HG02973 (cell line): ENCODE measurements around the gene TRERF1.
"Not testable (repeated sequence)": the region's sequence is repeated elsewhere in the genome, so short reads cannot be mapped to it uniquely, and the experiment has no call there.

Source experiments
- ATAC-seq: cut with Tn5 transposase; IDR thresholded peaks from one replicate; pipeline ENCODE4 v1.9.1; 2021; ENCODE audit warnings: moderate library complexity; ENCODE audit not compliant: unreplicated experiment

Gene TRERF1

DNA sequence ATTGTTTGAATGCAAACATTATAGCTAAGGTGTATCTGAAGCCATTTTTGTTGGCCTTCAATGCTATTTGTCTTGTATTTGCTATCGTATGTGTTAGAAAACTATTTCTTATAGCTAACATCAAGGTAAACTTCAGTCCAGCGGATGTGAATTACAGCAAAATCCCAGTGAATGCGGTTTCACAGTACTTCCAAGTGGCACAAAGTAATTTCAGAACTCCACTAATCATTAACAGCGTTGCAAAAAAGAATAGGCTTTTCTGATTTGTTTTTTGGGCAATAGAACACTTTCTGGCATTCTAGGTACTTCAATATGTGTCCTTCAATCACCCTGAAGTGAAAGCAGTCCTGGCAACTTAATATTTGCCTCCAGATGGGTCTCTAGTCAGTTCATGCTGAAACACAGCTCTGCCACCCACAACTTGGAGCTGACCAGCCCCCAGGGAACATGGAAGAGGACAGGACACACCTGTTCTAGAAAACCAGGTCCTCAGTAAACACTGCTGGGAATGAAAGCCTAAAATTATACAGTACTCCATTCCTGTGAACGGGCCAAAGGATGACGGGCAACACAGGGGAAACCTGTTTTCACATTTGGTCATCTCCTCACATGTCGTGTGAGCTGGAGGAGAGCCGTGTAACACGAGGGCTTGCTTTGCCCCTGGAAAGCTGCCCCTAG is 224.4 kb downstream of the TRERF1 start:
- ATAC-seq = no peak

GRCh38 chr6:42226645-42227143 is 225.0 kb downstream of the TRERF1 start:
- ATAC-seq = no peak

- ATAC-seq = no peak
These were observed 225.5 kb downstream of the TRERF1 start for GRCh38 chr6:42226161-42226611.

DNA sequence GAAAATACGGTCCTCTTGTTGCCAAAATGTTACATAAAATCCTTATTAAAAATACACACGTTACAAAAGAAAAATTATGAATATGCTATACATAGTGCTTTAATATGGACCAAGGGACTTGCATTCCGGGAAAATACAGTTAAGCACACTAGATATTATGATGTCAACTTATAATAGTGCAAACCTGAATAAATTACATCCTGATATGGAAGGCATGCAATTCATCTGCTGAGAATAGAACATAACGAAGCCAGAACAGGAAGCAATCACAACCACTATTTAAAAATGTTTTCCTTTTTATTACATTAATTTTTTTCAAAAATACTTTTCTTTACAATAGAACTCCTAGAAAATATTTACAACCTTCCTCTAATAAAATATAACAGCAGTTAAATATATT is 226.3 kb downstream of the TRERF1 start:
- no peak for ATAC-seq

DNA sequence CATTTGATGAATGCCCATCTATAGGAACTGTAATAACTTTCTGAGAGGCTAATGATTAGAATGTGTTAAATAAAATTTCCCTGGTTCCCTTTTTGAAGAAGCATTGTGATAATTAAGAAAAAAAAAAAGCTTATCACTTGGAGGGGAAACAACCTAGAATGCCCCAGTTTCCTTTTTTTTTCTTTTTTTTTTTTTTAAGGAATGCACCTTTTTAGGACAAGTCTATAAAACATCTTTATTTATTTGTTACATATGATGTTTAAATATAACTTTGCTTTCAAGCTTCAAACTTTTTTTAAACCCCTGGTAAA is 226.7 kb downstream of the TRERF1 start:
- ATAC-seq = no peak

DNA sequence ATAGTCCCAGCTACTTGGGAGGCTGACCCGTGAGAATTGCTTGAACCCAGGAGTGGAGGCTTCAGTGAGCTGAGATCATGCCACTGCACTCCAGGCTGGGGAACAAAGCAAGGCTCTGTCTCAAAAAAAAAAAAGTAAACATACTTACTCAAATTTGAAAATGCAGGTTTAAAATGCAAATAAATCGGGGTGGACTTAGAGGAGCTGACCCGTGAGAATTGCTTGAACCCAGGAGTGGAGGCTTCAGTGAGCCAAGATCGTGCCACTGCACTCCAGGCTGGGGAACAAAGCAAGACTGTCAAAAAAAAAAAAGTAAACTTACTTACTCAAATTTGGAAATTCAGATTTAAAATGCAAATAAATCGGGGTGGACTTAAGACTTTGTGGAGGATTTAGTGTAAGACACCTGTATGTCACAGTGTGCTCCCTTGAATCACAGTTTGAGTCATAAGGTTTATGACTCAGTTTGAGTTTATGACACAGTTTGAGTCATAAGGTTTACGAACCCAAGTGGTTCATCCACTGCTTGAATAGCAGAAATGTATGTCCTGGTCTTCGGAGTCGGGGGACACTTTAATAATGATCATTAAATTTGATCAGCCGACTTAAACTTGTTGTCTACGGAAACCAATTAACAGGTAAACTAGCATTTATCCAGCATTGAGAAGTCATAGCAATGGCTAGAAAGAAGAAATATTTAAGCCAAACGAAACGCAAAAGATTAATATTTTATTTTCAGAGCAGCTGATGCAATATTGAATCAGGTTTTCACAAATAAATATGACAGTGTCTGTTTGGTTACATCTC is 227.3 kb downstream of the TRERF1 start:
- peak; percentile 86 for ATAC-seq

DNA sequence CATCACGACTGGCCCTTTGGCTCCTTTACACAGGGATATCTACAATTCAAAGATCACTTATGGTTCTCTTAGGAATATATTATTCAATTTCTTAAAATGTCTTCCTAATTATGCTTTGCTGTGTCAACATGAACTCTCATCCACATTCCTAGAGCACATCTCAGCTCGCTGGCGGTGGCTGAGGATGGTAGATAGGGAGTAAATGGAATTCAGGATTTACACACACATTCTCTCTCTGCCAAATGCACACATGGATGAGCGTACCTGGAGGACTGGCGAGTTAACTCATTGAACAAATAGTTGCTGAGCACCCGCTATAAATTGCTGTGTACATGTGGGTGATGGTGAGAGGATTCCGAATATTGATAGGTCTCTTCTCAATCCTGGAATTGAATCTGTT is 229.3 kb downstream of the TRERF1 start:
- no peak for ATAC-seq

DNA sequence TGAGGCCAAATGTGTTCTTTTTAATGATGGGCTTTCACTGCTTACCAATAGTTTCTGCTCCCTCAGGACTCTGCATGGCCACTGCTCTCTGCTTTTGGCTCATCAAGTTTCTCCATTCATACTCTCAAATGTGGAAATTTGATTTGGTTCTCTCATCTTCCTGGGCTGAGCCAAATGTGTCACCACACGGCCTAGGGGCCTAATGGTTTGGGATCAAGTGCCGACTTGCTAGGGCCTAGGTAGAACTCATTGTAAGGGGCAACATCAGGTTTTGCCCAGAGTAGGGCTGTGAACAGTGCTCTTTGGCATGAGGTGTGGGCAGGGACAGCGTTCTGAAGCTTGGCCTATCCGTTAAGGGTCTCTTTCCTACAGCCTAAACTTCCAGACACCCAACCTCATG is 230.2 kb downstream of the TRERF1 start:
- no peak for ATAC-seq

- ATAC-seq = no peak
These were observed 230.9 kb downstream of the TRERF1 start for GRCh38 chr6:42220807-42221206.

- peak; percentile 86 for ATAC-seq
These were observed 234.0 kb downstream of the TRERF1 start, which contains the start of gene MRPS10 for GRCh38 chr6:42217519-42218367. MRPS10 (minus strand) TSS chr6:42217861; CDS start chr6:42217849, 12 bp downstream.

GRCh38 chr6:42217157-42217518 is 234.6 kb downstream of the TRERF1 start:
- ATAC-seq = no peak

GRCh38 chr6:42216495-42216894 is 235.2 kb downstream of the TRERF1 start:
- ATAC-seq = not testable (repeated sequence)

DNA sequence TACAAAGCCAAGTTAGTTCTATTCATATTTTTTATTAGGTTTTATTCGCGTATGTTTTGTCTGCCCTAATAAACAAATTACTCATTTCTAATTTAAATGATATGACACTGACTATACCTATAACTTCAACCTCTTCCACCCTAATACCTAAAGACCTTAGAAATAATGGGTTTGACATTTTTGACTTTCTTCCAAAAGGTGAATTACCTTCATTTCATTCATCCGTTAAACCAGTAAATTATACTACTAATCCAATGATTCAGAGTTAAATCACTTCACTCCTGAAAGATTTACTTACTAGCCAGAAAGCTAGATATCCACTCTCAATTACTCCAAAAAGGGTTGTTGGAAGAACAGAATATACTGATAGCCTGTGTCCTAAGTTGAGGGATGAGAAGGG is 239.3 kb downstream of the TRERF1 start:
- no peak for ATAC-seq

DNA sequence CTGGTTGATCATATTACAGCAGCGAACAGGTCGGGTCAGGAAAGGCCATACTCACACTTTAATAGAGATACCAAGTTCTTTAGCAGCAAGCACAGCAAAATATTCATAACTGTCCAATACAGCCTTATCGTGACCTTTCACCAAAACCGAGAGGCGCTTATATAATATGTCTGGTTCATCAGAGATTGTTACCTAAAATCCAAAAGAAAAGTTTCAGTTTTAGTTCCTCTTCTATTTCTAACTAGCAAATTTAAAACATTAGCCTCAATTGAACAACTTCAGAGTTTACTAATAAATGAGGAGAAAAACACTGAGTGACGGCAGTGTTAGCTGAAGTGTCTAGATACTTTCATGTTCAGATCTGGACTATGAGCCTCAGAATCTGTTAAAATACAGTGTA is 240.0 kb downstream of the TRERF1 start:
- no peak for ATAC-seq

DNA sequence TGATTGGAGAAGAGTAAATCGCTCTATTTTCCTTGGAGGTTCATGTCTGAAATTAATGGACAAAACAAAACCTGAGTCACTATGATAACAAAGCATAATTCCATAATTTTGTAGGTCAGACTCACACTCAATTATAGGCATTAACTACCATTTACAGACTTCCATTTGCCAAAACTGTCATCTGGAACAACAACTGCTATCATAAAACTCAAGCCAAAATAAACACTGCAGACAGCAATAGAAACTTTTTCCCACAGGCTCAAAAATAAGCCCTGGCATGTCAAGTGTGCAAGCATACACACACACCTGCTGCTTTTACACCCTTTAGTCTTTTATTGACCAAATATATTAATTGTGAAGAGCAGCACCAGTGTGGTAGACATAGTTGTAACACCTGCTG is 241.2 kb downstream of the TRERF1 start:
- no peak for ATAC-seq

DNA sequence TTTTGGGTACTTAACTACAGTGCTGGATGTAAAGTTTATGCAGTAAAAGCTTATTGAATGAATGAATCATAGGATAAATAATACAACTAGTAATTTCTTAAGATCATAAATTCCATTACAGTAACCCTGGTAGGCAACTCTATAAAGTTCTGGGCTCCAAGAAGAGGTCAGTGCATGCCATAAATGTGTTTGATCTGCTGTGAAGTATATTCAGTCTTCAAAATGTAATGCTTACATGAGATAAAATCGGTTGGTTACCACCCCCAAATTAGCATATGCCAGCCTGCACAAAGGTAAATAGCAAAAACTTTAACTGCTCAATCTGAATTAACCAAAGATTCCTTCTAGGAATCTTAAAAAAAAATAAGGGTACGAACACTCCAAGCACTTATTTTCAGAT is 244.2 kb downstream of the TRERF1 start:
- ATAC-seq = not testable (repeated sequence)

DNA sequence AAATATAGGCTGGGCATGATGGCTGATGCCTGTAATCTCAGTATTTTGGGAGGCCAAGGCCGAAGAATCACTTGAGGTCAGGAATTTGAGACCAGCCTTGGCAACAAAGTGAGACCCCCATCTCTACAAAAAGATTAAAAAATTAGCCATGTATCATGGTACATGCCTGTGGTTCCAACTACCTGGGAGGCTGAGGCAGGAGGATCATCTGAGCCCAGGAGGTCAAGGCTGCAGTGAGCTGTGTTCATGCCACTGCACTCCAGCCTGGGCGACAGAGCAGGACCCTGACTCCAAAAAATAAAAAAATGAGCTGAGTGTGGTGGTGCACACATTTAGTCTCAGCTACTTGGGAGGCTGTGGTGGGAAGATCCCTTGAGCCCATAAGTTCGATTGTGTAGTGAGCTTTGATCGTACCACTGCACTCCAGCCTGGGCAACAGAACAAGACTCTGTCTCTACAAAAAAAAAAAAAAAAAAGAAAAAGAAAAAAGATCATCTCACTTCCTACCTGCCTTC is 246.9 kb downstream of the TRERF1 start:
- no peak for ATAC-seq

DNA sequence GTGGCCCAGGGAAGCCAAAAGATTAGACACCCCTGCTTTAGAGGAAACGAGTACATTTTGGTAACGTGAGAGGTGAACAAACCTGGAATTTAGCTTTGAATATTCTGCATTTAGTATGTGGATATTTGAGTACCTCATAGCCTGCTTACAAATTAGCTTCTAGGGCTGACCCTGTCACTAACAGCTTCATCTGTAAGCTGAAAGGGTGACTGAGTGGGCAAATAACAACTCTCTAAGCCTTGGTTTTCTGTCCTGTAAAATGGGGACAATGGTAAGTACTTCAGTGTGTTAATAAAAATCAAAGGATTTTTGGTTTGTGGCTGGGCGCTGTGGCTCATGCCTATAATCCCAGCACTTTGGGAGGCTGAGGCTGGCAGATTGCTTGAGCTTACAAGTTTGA is 248.5 kb downstream of the TRERF1 start:
- ATAC-seq = no peak

- not testable (repeated sequence) for ATAC-seq
These were observed 249.4 kb downstream of the TRERF1 start for GRCh38 chr6:42202131-42202915.

DNA sequence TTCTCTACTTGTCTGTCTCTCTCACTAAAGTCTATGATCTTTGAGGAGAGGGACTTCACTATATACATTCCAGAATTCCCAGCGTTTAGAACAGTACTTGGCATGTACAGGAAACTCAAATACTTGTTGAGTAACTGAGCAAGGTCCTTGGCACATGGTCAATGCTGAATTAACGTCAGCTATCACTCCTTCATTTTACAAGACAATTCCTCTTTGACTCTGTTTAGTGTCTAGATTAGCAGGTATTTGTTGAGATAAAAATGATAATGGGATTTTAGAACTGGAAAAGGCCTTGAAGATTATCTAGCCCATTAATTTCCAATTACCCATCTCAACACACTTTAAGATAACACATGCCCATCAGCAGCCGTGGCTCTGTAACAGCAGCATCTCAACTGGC is 250.3 kb downstream of the TRERF1 start:
- ATAC-seq = no peak
